CD4-positive, alpha-beta T cell treated with Interleukin-15 for 1 hour (primary cell): ENCODE data around the gene PGM1.

Source experiments
- DNase-seq: peaks from one replicate; pipeline ENCODE4 v3.0.0-alpha.2; 2020

The PGM1 gene

GRCh38 chr1:63601463-63601862, 8.3 kb downstream of the PGM1 start:
- DNase-seq, result no peak

GRCh38 chr1:63601912-63602311, 8.7 kb downstream of the PGM1 start:
- no peak for DNase-seq

- no peak for DNase-seq
Observed at GRCh38 chr1:63602629-63603028, 9.4 kb downstream of the PGM1 start.

GRCh38 chr1:63603810-63604209, 10.6 kb downstream of the PGM1 start:
- no peak for DNase-seq

GRCh38 chr1:63607322-63607721, 14.1 kb downstream of the PGM1 start:
- no peak for DNase-seq

- DNase-seq, result no peak
Observed at GRCh38 chr1:63611231-63611630, 18.0 kb downstream of the PGM1 start.

GRCh38 chr1:63612564-63612963, 19.4 kb downstream of the PGM1 start:
- no peak for DNase-seq

GRCh38 chr1:63612971-63613370, 19.8 kb downstream of the PGM1 start:
- no peak for DNase-seq

GRCh38 chr1:63615768-63616420, 22.7 kb downstream of the PGM1 start:
- peak; percentile 53 for DNase-seq

- no peak for DNase-seq
Observed at GRCh38 chr1:63617450-63617849, 24.2 kb downstream of the PGM1 start.

- no peak for DNase-seq
Observed at GRCh38 chr1:63618011-63618410, 24.8 kb downstream of the PGM1 start.

GRCh38 chr1:63619558-63619957, 26.3 kb downstream of the PGM1 start:
- no peak for DNase-seq

GRCh38 chr1:63620671-63621070, 27.5 kb downstream of the PGM1 start:
- DNase-seq, result no peak

- no peak for DNase-seq
Observed at GRCh38 chr1:63621075-63621474, 27.9 kb downstream of the PGM1 start.

GRCh38 chr1:63621698-63622097, 28.5 kb downstream of the PGM1 start:
- DNase-seq, result no peak

GRCh38 chr1:63622849-63623566, 29.8 kb downstream of the PGM1 start:
- DNase-seq, result no peak

- no peak for DNase-seq
Observed at GRCh38 chr1:63623952-63624351, 30.7 kb downstream of the PGM1 start.

- no peak for DNase-seq
Observed at GRCh38 chr1:63624911-63625310, 31.7 kb downstream of the PGM1 start.

- DNase-seq, result no peak
Observed at GRCh38 chr1:63626222-63626621, 33.0 kb downstream of the PGM1 start.

GRCh38 chr1:63628607-63629006, 35.4 kb downstream of the PGM1 start:
- DNase-seq, result no peak

- no peak for DNase-seq
Observed at GRCh38 chr1:63630238-63630637, 37.0 kb downstream of the PGM1 start.

GRCh38 chr1:63630666-63631065, 37.5 kb downstream of the PGM1 start:
- no peak for DNase-seq

GRCh38 chr1:63632110-63632509, 38.9 kb downstream of the PGM1 start:
- no peak for DNase-seq

- no peak for DNase-seq
Observed at GRCh38 chr1:63633281-63633680, 40.1 kb downstream of the PGM1 start.

- DNase-seq, result no peak
Observed at GRCh38 chr1:63634471-63634870, 41.3 kb downstream of the PGM1 start.
